Activated CD4-positive, alpha-beta T cell treated with anti-CD3 and anti-CD28 coated beads, Interleukin-2, amount 50 U/mL, for 24 hours (primary cell): Measurements from ENCODE around the gene LYPD6.
"Not testable (repeated sequence)": the region's sequence is repeated elsewhere in the genome, so short reads cannot be mapped to it uniquely, and the experiment has no call there.

Experiments used
- DNase-seq, 2 donors: peaks; one replicate each; pipeline ENCODE4 v3.0.0-alpha.2; 2020; ENCODE audit warnings: low read depth in 1 of 2, low spot score in 1 of 2

Gene LYPD6

GRCh38 chr2:149499204-149499603 lies 168.8 kb downstream of the LYPD6 start:
- DNase-seq: not testable (repeated sequence)

- DNase-seq: not testable (repeated sequence)
These were observed 176.4 kb downstream of the LYPD6 start for GRCh38 chr2:149506808-149507207.

GRCh38 chr2:149507974-149508373 lies 177.6 kb downstream of the LYPD6 start:
- no peak for DNase-seq

GRCh38 chr2:149513461-149513860 lies 183.1 kb downstream of the LYPD6 start:
- DNase-seq: no peak
